GM12878 (cell line): Measurements from ENCODE around the gene SLC22A23. TPM values are rescaled to one million over a fixed set of nuclear protein-coding genes. Genes with fewer than 3 reads are reported as not detected.

Experiments
- ATAC-seq: fragments of 200-7000 bp; cut with Tn5 transposase; 3 replicates; pipeline ENCODE4 v1.9.1; 2020; ENCODE audit warnings: mild to moderate bottlenecking, moderate library complexity
- BruUV-seq: library from RNA; stranded (reverse); fragments of 400-500 nt; replicated peaks from 2 replicates; lab custom pipeline; 2021; lab: Mats Ljungman, UMichigan
- CTCF ChIA-PET: fragments of 300-600 bp; sonication (Branson Sonifier 250); formaldehyde crosslinking; extraction: SDS; loops from one replicate; lab custom pipeline; 2021; ENCODE audit warnings: inconsistent platforms; lab: Yijun Ruan, JAX
- POLR2A ChIA-PET: fragments of 350-600 bp; formaldehyde crosslinking; extraction: SDS; loops from one replicate; lab custom pipeline; 2021; ENCODE audit warnings: inconsistent platforms; lab: Charles Lee
- RAD21 ChIA-PET: fragments of 300-600 bp; sonication (Branson Sonifier 250); formaldehyde crosslinking; loops from one replicate; lab custom pipeline; 2023; ENCODE audit warnings: antibody characterized with exemption; ENCODE audit not compliant: unreplicated experiment; lab: Charles Lee
- SMC1A ChIA-PET: fragments of 300-600 bp; sonication (Branson Sonifier 250); formaldehyde crosslinking; loops from one replicate; lab custom pipeline; 2023; ENCODE audit not compliant: unreplicated experiment, uncharacterized antibody; lab: Charles Lee
- DNase-seq: peaks from one replicate; pipeline ENCODE4 v3.0.0-alpha.2; 2011; ENCODE audit warnings: low read depth, low spot score
- FAIRE-seq: peaks from 3 replicates; lab custom pipeline; 2011; peaks lifted over from hg19 to GRCh38; lab: Jason Lieb, UNC
- H2AFZ ChIP-seq: 2 replicates; pipeline ENCODE4 v1.6.0; 2011; ENCODE audit warnings: low read depth, low read length, control low read depth; ENCODE audit not compliant: control insufficient read depth
- H3K27ac ChIP-seq: 2 replicates; pipeline ENCODE4 v1.5.1; 2011; ENCODE audit warnings: control low read depth; ENCODE audit not compliant: control insufficient read depth, insufficient read depth
- H3K27me3 ChIP-seq, 2 experiments: replicated peaks in 1 of 2; 2 replicates each; pipeline versions ENCODE4 v1.6.0 to v1.6.1; 2011; ENCODE audit warnings: low read length in 1 of 2; ENCODE audit not compliant: control insufficient read depth in 2 of 2, insufficient read depth in 2 of 2
- H3K36me3 ChIP-seq, 2 experiments: 2 replicates each; pipeline ENCODE4 v1.5.1; 2011; ENCODE audit warnings: low read length in 1 of 2; ENCODE audit not compliant: control insufficient read depth in 2 of 2, insufficient read depth in 2 of 2
- H3K4me1 ChIP-seq: 2 replicates; pipeline ENCODE4 v1.6.1; 2011; ENCODE audit warnings: mild to moderate bottlenecking, low read length, moderate library complexity, mixed read lengths; ENCODE audit not compliant: control insufficient read depth, insufficient read depth
- H3K4me2 ChIP-seq: 2 replicates; pipeline ENCODE4 v1.6.0; 2011; ENCODE audit warnings: control low read depth; ENCODE audit not compliant: control insufficient read depth, insufficient read depth
- H3K4me3 ChIP-seq: fragments of 200-600 bp; sonication (generic); 2 replicates; pipeline ENCODE4 v1.5.1; 2016
- H3K79me2 ChIP-seq: 2 replicates; pipeline ENCODE4 v1.6.0; 2011; ENCODE audit warnings: low read length; ENCODE audit not compliant: control insufficient read depth, insufficient read depth
- H3K9ac ChIP-seq: 2 replicates; pipeline ENCODE4 v1.8.0; 2011; ENCODE audit warnings: low read length, control low read depth, mixed read lengths; ENCODE audit not compliant: control insufficient read depth, insufficient read depth
- H3K9me3 ChIP-seq: replicated peaks from 3 replicates; pipeline ENCODE4 v1.5.1; 2011; ENCODE audit warnings: mild to moderate bottlenecking, low read length; ENCODE audit not compliant: control insufficient read depth, insufficient read depth
- H4K20me1 ChIP-seq: 2 replicates; pipeline ENCODE4 v1.6.0; 2011; ENCODE audit not compliant: control insufficient read depth, insufficient read depth
- EZH2 ChIP-seq: IDR thresholded peaks from 2 replicates; pipeline ENCODE4 v1.6.1; 2012; ENCODE audit warnings: low read depth, mild to moderate bottlenecking, control low read depth, inconsistent platforms, low read length, borderline replicate concordance; ENCODE audit not compliant: control insufficient read depth
- HDAC2 ChIP-seq: fragments of 200-600 bp; sonication (generic); IDR thresholded peaks from 2 replicates; pipeline ENCODE4 v1.6.1; 2017
- SUZ12 ChIP-seq: fragments of 200-600 bp; sonication (generic); IDR thresholded peaks from one replicate; pipeline ENCODE4 v1.6.1; 2018; ENCODE audit warnings: antibody characterized with exemption, mild to moderate bottlenecking; ENCODE audit not compliant: unreplicated experiment
- WGBS: methylation state at CpG from one replicate; pipeline ENCODE4 v1.1.6; 2016; ENCODE audit warnings: low lambda C conversion rate; ENCODE audit not compliant: insufficient replicate concordance, insufficient coverage; ENCODE audit errors: missing lambda C conversion rate; 5-methylcytosine and 5-hydroxymethylcytosine counted together
- in situ Hi-C: fragments of 300-500 bp; cut with MboI; formaldehyde crosslinking; loops from 9 replicates; pipeline ENCODE4 v1.14.3; 2018; ENCODE audit warnings: mixed read lengths
- intact Hi-C: fragments of 100-400 bp; cut with micrococcal nuclease; formaldehyde crosslinking; loops from one replicate; pipeline ENCODE4 v1.14.2; 2022; ENCODE audit not compliant: unreplicated experiment
- polyA plus RNA-seq, 11 experiments: library from polyadenylated mRNA; depleted of rRNA in 4 of 11; unstranded in 6 of 11; stranded (reverse) in 5 of 11; fragments of >200 nt; fragmentation: Nextera tagmentation in 4 of 11; fragmentation: Illumina TruSeq in 1 of 11; extraction: Ambion mirVana in 4 of 11; extraction: Trizol in 1 of 11; gene quantifications; 1 replicate in 1 of 11; 2 replicates in 10 of 11; pipeline versions ENCODE4 v1.2.1 to v1.2.3, GENCODE V29; 2011 to 2016; ENCODE audit warnings: inconsistent platforms in 2 of 11, missing spikeins in 2 of 11, low read depth in 1 of 11
- total RNA-seq, 4 experiments: library from RNA; depleted of rRNA in 3 of 4; stranded (reverse); fragments of >200 nt in 3 of 4; fragmentation: Illumina TruSeq in 1 of 4; extraction: Trizol in 1 of 4; gene quantifications; 2 replicates each; pipeline versions ENCODE4 v1.2.1 to v1.2.3, GENCODE V29; 2013 to 2021
- TF ChIP-seq, protein P1 (sequence below): IDR thresholded peaks from 2 replicates; pipeline ENCODE4 v1.6.1; 2011; ENCODE audit warnings: low read depth, mild to moderate bottlenecking, low read length, moderate library complexity, borderline replicate concordance; ENCODE audit errors: extremely low read depth
- TF ChIP-seq, protein P2 (sequence below): fragments of 450-650 bp; IDR thresholded peaks from 2 replicates; pipeline ENCODE4 v1.6.1; 2017; ENCODE audit warnings: mild to moderate bottlenecking, moderate library complexity

SLC22A23 gene
- total and polyA plus RNA-seq, 10 of the 15 experiments (the other 5 are each of a cell fraction or from before 2014, with no cell fraction given): 0.20 to 2.4 (median 0.74) TPM

DNA sequence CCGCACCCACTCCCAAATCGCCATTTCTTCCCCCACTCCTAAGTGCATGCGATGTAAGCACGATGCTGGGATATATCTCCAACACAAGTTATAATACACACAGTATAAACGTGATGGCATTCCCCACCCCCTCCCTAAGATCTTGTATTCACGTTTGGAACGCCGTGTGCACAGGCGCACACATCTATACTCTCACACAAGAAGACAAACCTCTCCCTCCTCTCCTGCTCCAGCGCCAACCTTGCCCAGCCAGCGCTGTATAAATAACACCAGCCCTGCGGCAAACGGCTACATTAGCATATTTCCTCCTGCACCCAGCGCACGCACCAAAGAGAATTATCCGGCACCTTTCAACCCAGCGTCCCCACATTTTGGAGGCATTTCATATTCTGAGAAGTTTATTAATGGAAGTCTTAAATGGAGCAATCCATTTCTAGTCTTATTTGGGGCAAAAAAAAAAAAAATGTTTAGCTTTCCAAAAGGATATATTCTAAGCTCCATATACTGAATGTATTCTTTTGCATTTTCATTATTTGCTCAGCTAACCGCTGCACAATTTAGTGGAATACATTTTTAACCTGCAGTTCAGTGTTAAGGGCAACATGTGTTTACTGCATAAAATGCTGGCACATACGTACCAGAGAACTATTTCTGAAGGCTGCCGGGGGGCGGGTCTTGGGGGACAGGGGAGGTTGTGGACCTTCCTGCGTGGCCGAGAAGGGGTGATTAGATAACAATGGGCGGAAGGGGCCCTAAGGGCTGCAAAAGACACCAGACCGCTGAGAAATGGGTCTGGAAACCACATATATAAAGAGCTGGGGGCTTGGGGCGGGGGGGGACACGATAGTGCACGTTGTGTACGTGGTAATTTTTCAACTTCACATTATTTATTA, 1.1 kb upstream of the SLC22A23 start:
- ATAC-seq (no peak; the same call in 2 of the 3 replicates), FAIRE-seq (no peak), DNase-seq (no peak)
- WGBS: 33% methylated on average over 29 of the region's 29 CpGs
- no TSS peak for BruUV-seq
- ChIA-PET RAD21 (interaction anchor here (0.6 to 1.2 kb wide), 4 partner anchors 26 to 274 kb away, joined by 3 to 5 read pairs (median 3); no protein-coding TSS in a partner anchor), POLR2A (interaction anchor here (0.6 kb wide), 1 partner anchor 119 kb away, joined by 3 read pairs; no protein-coding TSS in a partner anchor)
- no peaks in the 10 kb centered on the region for H4K20me1 ChIP-seq
- no peaks in the 10 kb centered on the region for H3K79me2 ChIP-seq
- no peak overlapping the region for H3K9ac ChIP-seq
- H3K27ac ChIP-seq: no peak overlapping the region
- TF ChIP-seq, protein P1, sequence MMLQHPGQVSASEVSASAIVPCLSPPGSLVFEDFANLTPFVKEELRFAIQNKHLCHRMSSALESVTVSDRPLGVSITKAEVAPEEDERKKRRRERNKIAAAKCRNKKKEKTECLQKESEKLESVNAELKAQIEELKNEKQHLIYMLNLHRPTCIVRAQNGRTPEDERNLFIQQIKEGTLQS: no peak
- TF ChIP-seq HDAC2: no peak
- peak; percentile 36 for TF ChIP-seq SUZ12
- TF ChIP-seq, protein P2, sequence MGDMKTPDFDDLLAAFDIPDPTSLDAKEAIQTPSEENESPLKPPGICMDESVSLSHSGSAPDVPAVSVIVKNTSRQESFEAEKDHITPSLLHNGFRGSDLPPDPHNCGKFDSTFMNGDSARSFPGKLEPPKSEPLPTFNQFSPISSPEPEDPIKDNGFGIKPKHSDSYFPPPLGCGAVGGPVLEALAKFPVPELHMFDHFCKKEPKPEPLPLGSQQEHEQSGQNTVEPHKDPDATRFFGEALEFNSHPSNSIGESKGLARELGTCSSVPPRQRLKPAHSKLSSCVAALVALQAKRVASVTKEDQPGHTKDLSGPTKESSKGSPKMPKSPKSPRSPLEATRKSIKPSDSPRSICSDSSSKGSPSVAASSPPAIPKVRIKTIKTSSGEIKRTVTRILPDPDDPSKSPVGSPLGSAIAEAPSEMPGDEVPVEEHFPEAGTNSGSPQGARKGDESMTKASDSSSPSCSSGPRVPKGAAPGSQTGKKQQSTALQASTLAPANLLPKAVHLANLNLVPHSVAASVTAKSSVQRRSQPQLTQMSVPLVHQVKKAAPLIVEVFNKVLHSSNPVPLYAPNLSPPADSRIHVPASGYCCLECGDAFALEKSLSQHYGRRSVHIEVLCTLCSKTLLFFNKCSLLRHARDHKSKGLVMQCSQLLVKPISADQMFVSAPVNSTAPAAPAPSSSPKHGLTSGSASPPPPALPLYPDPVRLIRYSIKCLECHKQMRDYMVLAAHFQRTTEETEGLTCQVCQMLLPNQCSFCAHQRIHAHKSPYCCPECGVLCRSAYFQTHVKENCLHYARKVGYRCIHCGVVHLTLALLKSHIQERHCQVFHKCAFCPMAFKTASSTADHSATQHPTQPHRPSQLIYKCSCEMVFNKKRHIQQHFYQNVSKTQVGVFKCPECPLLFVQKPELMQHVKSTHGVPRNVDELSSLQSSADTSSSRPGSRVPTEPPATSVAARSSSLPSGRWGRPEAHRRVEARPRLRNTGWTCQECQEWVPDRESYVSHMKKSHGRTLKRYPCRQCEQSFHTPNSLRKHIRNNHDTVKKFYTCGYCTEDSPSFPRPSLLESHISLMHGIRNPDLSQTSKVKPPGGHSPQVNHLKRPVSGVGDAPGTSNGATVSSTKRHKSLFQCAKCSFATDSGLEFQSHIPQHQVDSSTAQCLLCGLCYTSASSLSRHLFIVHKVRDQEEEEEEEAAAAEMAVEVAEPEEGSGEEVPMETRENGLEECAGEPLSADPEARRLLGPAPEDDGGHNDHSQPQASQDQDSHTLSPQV: no peak
- 0 out of 2 replicates have a peak, but pooled peaks have one; percentile 20 for TF ChIP-seq EZH2
- TF ChIP-seq, all 136 proteins: peak for 2
- H3K4me1 ChIP-seq: no peaks in the 10 kb centered on the region
- no peak overlapping the region for H2AFZ ChIP-seq
- no peaks in the 10 kb centered on the region for H3K9me3 ChIP-seq
- in situ Hi-C loops: no loop called here
- no peak overlapping the region for H3K4me3 ChIP-seq
- H3K4me2 ChIP-seq: no peak overlapping the region
- ChIA-PET SMC1A (interaction anchor here (0.7 to 1.2 kb wide), 5 partner anchors 14 to 89 kb away, joined by 3 to 4 read pairs (median 3); no protein-coding TSS in a partner anchor), CTCF (interaction anchor here (0.7 to 2.5 kb wide), 8 partner anchors 14 to 178 kb away, joined by 3 to 9 read pairs (median 4); no protein-coding TSS in a partner anchor)
- intact Hi-C loops: loop anchor here (2.0 to 5.0 kb wide), 2 partner anchors 47 to 274 kb away; no protein-coding TSS in a partner anchor
- peaks cover 7 to 14% of the 10 kb centered on the region in 2 experiments; a peak in 3 of 4 replicates for H3K27me3 ChIP-seq
- no peaks in the 10 kb centered on the region for H3K36me3 ChIP-seq
